HG02943 (cell line): ENCODE measurements around the gene JMJD1C.
"Not testable (repeated sequence)": the region's sequence is repeated elsewhere in the genome, so short reads cannot be mapped to it uniquely, and the experiment has no call there.

ENCODE experiments used
- ATAC-seq: cut with Tn5 transposase; IDR thresholded peaks from one replicate; pipeline ENCODE4 v1.9.1; 2021; ENCODE audit warnings: mild to moderate bottlenecking, low read depth, moderate library complexity; ENCODE audit not compliant: unreplicated experiment

The JMJD1C gene

GRCh38 chr10:63313066-63313717 lies 152.6 kb downstream of the JMJD1C start:
- no peak for ATAC-seq

- no peak for ATAC-seq
These were observed 157.1 kb downstream of the JMJD1C start for GRCh38 chr10:63308628-63309027.

GRCh38 chr10:63304146-63304545 lies 161.6 kb downstream of the JMJD1C start:
- no peak for ATAC-seq

GRCh38 chr10:63300801-63301200 lies 165.0 kb downstream of the JMJD1C start:
- ATAC-seq, result no peak

GRCh38 chr10:63297941-63298340 lies 167.8 kb downstream of the JMJD1C start:
- no peak for ATAC-seq

- ATAC-seq, result no peak
These were observed 171.0 kb downstream of the JMJD1C start for GRCh38 chr10:63294781-63295180.

- ATAC-seq, result not testable (repeated sequence)
These were observed 172.9 kb downstream of the JMJD1C start for GRCh38 chr10:63292847-63293246.

- ATAC-seq, result no peak
These were observed 177.6 kb downstream of the JMJD1C start for GRCh38 chr10:63288170-63288569.

GRCh38 chr10:63286754-63287264 lies 179.0 kb downstream of the JMJD1C start:
- ATAC-seq, result peak; percentile 93

GRCh38 chr10:63286340-63286739 lies 179.4 kb downstream of the JMJD1C start:
- ATAC-seq, result peak; percentile 44

- not testable (repeated sequence) for ATAC-seq
These were observed 181.9 kb downstream of the JMJD1C start for GRCh38 chr10:63283901-63284300.

- no peak for ATAC-seq
These were observed 182.7 kb downstream of the JMJD1C start for GRCh38 chr10:63283093-63283492.

GRCh38 chr10:63281967-63282366 lies 183.8 kb downstream of the JMJD1C start:
- ATAC-seq, result no peak

GRCh38 chr10:63280386-63280785 lies 185.4 kb downstream of the JMJD1C start:
- no peak for ATAC-seq

- ATAC-seq, result no peak
These were observed 190.7 kb downstream of the JMJD1C start for GRCh38 chr10:63275094-63275493.

GRCh38 chr10:63273577-63273976 lies 192.2 kb downstream of the JMJD1C start:
- no peak for ATAC-seq

- peak; percentile 97 for ATAC-seq
These were observed 196.8 kb downstream of the JMJD1C start for GRCh38 chr10:63268798-63269503.

- no peak for ATAC-seq
These were observed 197.5 kb downstream of the JMJD1C start for GRCh38 chr10:63268149-63268797.

- ATAC-seq, result no peak
These were observed 198.2 kb downstream of the JMJD1C start for GRCh38 chr10:63267414-63268148.

- no peak for ATAC-seq
These were observed 199.1 kb downstream of the JMJD1C start for GRCh38 chr10:63266391-63267316.
